Sigmoid colon (tissue), 7 donors: Measurements from ENCODE around the gene UGP2. TPM values are rescaled to one million over a fixed set of nuclear protein-coding genes. Genes with fewer than 3 reads are reported as not detected.

ENCODE experiments used
- DNase-seq: peaks from one replicate; pipeline ENCODE4 v3.0.0-alpha.2; 2019
- H3K27ac ChIP-seq, 4 donors: fragments of 200-600 bp; sonication (generic); one replicate each; pipeline ENCODE4 v1.5.1; 2016 to 2019; ENCODE audit warnings: mild to moderate bottlenecking in 1 of 4
- H3K27me3 ChIP-seq, 3 donors: fragments of 200-600 bp; sonication (generic); one replicate each; pipeline ENCODE4 v1.5.1; 2019; ENCODE audit warnings: mild to moderate bottlenecking in 1 of 3
- H3K36me3 ChIP-seq, 4 donors: fragments of 200-600 bp; sonication (generic); one replicate each; pipeline ENCODE4 v1.5.1; 2016 to 2019
- H3K4me1 ChIP-seq, 4 donors: fragments of 200-600 bp; sonication (generic); one replicate each; pipeline ENCODE4 v1.5.1; 2017 to 2019
- H3K4me3 ChIP-seq, 4 donors: fragments of 200-600 bp; sonication (generic); one replicate each; pipeline ENCODE4 v1.5.1; 2017 to 2019; ENCODE audit warnings: mild to moderate bottlenecking in 2 of 4, moderate library complexity in 1 of 4
- H3K9me3 ChIP-seq, 4 donors: fragments of 200-600 bp in 3 of 4; sonication (generic) in 3 of 4; one replicate each; pipeline versions ENCODE4 v1.5.1 to v1.6.1; 2013 to 2019
- EP300 ChIP-seq, 4 donors: sonication (generic); formaldehyde crosslinking; IDR thresholded peaks; one replicate each; pipeline ENCODE4 v1.6.1; 2017; ENCODE audit warnings: antibody characterized with exemption in 4 of 4
- POLR2A ChIP-seq, 2 donors: fragments of 450-650 bp; IDR thresholded peaks; one replicate each; pipeline ENCODE4 v1.6.1; 2016; ENCODE audit warnings: antibody characterized with exemption in 2 of 2, mild to moderate bottlenecking in 2 of 2, moderate library complexity in 2 of 2
- POLR2AphosphoS5 ChIP-seq, 4 donors: sonication (generic); formaldehyde crosslinking; IDR thresholded peaks; one replicate each; pipeline ENCODE4 v1.6.1; 2017; ENCODE audit warnings: antibody characterized with exemption in 4 of 4
- WGBS, 2 donors: extraction: QIAGEN DNeasy Blood & Tissue Kit; methylation state at CpG; one replicate each; pipeline ENCODE4 v1.1.7; 2013; 5-methylcytosine and 5-hydroxymethylcytosine counted together
- intact Hi-C: fragments of 100-400 bp; cut with DNase I; formaldehyde crosslinking; loops from one replicate; pipeline ENCODE4 v1.15.1; 2023
- polyA plus RNA-seq, 3 donors: library from polyadenylated mRNA; stranded (reverse); fragments of 200-250 nt; gene quantifications; one replicate each; pipeline ENCODE4 v1.2.3, GENCODE V29; 2013
- total RNA-seq, 4 donors: library from RNA; depleted of rRNA; stranded (reverse); fragments of >200 nt; gene quantifications; one replicate each; pipeline ENCODE4 v1.1.0, GENCODE V29; 2016
- TF ChIP-seq, protein P1 (sequence below), 4 experiments: fragments of 450-650 bp in 3 of 4; fragments of 200-600 bp in 1 of 4; IDR thresholded peaks; one replicate each; pipeline ENCODE4 v1.5.1; 2016 to 2019; ENCODE audit warnings: antibody characterized with exemption in 4 of 4, mild to moderate bottlenecking in 3 of 4, moderate library complexity in 2 of 4
- donor health status: healthy with polysubstance abuse.
- donor health status: Bipolar disorder and iron deficiency.
- donor health status: healthy.

UGP2 gene
- total RNA-seq (100 to 1,000 TPM; 132 to 196 (median 149) TPM), polyA plus RNA-seq (100 to 1,000 TPM; 195 to 809 (median 459) TPM)

- WGBS, 2 donors = 0 to 1% methylated on average over 59 of the region's 59 CpGs
- Histone ChIP-seq H3K27me3 (no peaks in the 10 kb centered on the region), H3K4me1 (peaks cover 0 to 55% (median 21%) of the 10 kb centered on the region in 4 donors), H3K27ac (peak within 1 kb of the TSS; percentile 93 to 100 (median 98)), H3K9me3 (no peaks in the 10 kb centered on the region), H3K36me3 (no peaks in the 10 kb centered on the region), H3K4me3 (peak within 1 kb of the TSS; percentile 81 to 97 (median 95))
- TF ChIP-seq, protein P1, sequence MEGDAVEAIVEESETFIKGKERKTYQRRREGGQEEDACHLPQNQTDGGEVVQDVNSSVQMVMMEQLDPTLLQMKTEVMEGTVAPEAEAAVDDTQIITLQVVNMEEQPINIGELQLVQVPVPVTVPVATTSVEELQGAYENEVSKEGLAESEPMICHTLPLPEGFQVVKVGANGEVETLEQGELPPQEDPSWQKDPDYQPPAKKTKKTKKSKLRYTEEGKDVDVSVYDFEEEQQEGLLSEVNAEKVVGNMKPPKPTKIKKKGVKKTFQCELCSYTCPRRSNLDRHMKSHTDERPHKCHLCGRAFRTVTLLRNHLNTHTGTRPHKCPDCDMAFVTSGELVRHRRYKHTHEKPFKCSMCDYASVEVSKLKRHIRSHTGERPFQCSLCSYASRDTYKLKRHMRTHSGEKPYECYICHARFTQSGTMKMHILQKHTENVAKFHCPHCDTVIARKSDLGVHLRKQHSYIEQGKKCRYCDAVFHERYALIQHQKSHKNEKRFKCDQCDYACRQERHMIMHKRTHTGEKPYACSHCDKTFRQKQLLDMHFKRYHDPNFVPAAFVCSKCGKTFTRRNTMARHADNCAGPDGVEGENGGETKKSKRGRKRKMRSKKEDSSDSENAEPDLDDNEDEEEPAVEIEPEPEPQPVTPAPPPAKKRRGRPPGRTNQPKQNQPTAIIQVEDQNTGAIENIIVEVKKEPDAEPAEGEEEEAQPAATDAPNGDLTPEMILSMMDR (IDR thresholded peaks at IDR 0.05) = no peak
- TF ChIP-seq POLR2AphosphoS5 (IDR thresholded peaks at IDR 0.05) (peak; percentile 67 to 90 (median 87)), POLR2A (IDR thresholded peaks at IDR 0.05) (peak; percentile 56 to 67)
- peak; percentile 96 for DNase-seq
- intact Hi-C loops = loop anchor here (5.0 kb wide), 4 partner anchors 46 to 254 kb away; partner anchors contain the start of genes MDH1, VPS54 and WDPCP
Measured at GRCh38 chr2:63841254-63842022, at the start of gene UGP2. TSS of gene UGP2 (plus strand) at chr2:63841896. CDS start at chr2:63842186, 290 bp downstream.

DNA sequence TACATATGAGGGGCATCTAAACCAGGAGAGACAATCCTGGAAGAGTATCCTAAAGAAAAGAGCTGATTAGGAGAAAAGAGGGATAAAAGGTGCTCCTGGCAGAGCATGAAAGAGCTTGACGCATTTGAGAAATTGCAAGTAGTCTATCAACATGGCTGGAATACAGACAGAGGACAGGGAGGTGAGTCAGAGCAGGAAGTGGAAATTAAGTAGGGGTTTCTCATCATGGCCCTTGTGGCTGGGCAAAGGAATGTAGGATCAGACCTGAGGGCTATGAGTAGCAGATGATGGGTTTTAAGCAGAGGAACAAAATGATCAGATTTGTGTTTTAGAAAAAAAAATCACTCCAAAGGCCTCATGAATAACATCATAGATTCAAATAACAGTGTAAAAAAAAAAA is 49.2 kb upstream of the UGP2 start:
- Histone ChIP-seq H3K36me3 (no peaks in the 10 kb centered on the region), H3K4me3 (no peak overlapping the region), H3K27ac (no peak overlapping the region), H3K27me3 (no peaks in the 10 kb centered on the region), H3K4me1 (peaks cover 0 to 11% (median 5%) of the 10 kb centered on the region in 4 donors), H3K9me3 (no peaks in the 10 kb centered on the region)
- intact Hi-C loops = no loop called here
- TF ChIP-seq POLR2AphosphoS5 (IDR thresholded peaks at IDR 0.05) = no peak
- TF ChIP-seq, protein P1 (IDR thresholded peaks at IDR 0.05) = no peak
- TF ChIP-seq EP300 (IDR thresholded peaks at IDR 0.05) = no peak
- TF ChIP-seq POLR2A (IDR thresholded peaks at IDR 0.05) = no peak
- DNase-seq = no peak
- 94 to 96% methylated on average over 1 of the region's 1 CpG for WGBS, 2 donors

DNA sequence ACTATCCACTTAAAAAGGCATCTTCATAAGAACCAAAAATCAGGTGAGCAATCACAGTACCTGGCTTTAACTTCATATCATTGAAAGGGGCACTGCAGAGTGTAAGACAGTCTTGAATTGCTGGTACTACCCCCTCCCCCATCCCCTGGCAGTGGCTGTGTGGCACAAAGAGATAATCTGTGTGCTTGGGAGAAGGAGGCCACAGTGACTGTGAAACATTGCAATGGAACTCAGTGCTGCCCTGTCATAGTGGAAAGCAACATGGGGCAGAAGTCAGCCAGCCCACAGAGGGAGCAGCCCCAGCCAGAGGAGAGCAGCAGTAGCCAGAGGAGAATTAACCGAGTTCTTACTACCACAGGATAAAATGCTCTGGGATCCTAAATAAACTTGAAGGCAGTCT is 45.3 kb upstream of the UGP2 start:
- intact Hi-C loops = no loop called here
- 97 to 100% methylated on average over 1 of the region's 1 CpG for WGBS, 2 donors
- no peak overlapping the region for H3K27ac ChIP-seq

GRCh38 chr2:63796796-63797195 is 44.9 kb upstream of the UGP2 start:
- no peak overlapping the region for H3K4me3 ChIP-seq
- H3K36me3 ChIP-seq = no peaks in the 10 kb centered on the region
- H3K27ac ChIP-seq = no peak overlapping the region
- WGBS, 2 donors = 91 to 92% methylated on average over 3 of the region's 3 CpGs
- intact Hi-C loops = no loop called here
- H3K27me3 ChIP-seq = no peaks in the 10 kb centered on the region
- DNase-seq = no peak
- no peaks in the 10 kb centered on the region for H3K4me1 ChIP-seq
- TF ChIP-seq POLR2AphosphoS5 (IDR thresholded peaks at IDR 0.05) (no peak), POLR2A (IDR thresholded peaks at IDR 0.05) (no peak)
- TF ChIP-seq, protein P1 (IDR thresholded peaks at IDR 0.05) = no peak
- H3K9me3 ChIP-seq = no peaks in the 10 kb centered on the region

More for the DNA sequence above, 45.3 kb upstream of the UGP2 start:
- TF ChIP-seq POLR2AphosphoS5 (IDR thresholded peaks at IDR 0.05) (no peak), EP300 (IDR thresholded peaks at IDR 0.05) (no peak), POLR2A (IDR thresholded peaks at IDR 0.05) (no peak)
- TF ChIP-seq, protein P1 (IDR thresholded peaks at IDR 0.05) = no peak
- Histone ChIP-seq H3K9me3 (no peaks in the 10 kb centered on the region), H3K36me3 (no peaks in the 10 kb centered on the region), H3K4me3 (no peak overlapping the region), H3K4me1 (peaks cover 0 to 1% (median 0%) of the 10 kb centered on the region in 4 donors), H3K27me3 (no peaks in the 10 kb centered on the region)
- DNase-seq = no peak
